ENCODE results near the gene DUSP22.

The DUSP22 gene

DNA sequence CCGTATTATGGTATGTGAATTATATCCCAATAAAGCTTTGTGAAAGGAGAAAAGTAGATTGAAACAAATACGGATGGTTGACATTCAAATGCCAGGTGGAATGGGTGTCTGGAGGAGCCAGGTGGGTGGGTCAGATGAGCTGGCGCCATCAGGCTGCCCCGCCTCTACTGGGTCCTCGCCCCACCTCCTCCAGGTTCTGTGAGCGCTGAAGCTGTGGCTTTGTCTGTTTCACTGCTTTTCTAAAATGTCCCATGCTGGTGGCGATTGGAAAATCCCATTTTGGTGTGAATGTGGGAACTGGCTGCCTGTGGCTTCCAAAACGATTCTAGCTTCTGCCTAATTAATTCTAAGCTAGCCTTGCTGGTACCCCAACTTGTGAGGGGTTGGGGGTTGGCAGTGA is 16.5 kb downstream of the DUSP22 start:
- Histone ChIP-seq H3K9ac (ENCODE audit: low read length) (no peak overlapping the region), H3K27me3 (ENCODE audit: control insufficient read depth, insufficient read depth, low read length) (no peaks in the 10 kb centered on the region), H3K36me3 (ENCODE audit: control insufficient read depth, insufficient read depth, low read length) (no peaks in the 10 kb centered on the region), H3K9me3 (ENCODE audit: control insufficient read depth, low read length) (no peaks in the 10 kb centered on the region), H3K4me3 (ENCODE audit: low read length) (no peak overlapping the region), H3K4me1 (ENCODE audit: control insufficient read depth, insufficient read depth, low read length) (peaks cover 46% of the 10 kb centered on the region)

DNA sequence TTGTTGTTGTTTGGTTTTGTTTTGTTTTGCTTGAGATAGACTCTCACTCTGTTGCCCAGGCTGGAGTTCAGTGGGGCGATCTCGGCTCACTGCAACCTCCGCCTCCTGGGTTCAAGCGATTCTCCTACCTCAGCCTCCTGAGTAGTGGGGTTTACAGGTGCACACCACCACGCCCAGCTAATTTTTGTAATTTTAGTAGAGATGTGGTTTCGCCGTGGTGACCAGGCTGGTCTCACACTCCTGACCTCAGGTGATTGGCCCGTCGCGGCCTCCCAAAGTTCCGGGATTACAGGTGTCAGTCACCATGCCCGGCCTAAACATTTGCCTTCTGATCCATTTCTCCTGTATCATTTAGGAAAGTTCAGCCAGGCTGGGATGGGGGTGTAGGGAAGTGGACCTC is 17.7 kb downstream of the DUSP22 start:
- no peak overlapping the region for H3K4me3 ChIP-seq (ENCODE audit: low read length)
- no peaks in the 10 kb centered on the region for H3K36me3 ChIP-seq (ENCODE audit: control insufficient read depth, insufficient read depth, low read length)
- no peaks in the 10 kb centered on the region for H3K9me3 ChIP-seq (ENCODE audit: control insufficient read depth, low read length)
- no peak overlapping the region for H3K9ac ChIP-seq (ENCODE audit: low read length)
- H3K27me3 ChIP-seq (ENCODE audit: control insufficient read depth, insufficient read depth, low read length), result no peaks in the 10 kb centered on the region
- H3K4me1 ChIP-seq (ENCODE audit: control insufficient read depth, insufficient read depth, low read length), result peaks cover 40% of the 10 kb centered on the region

DNA sequence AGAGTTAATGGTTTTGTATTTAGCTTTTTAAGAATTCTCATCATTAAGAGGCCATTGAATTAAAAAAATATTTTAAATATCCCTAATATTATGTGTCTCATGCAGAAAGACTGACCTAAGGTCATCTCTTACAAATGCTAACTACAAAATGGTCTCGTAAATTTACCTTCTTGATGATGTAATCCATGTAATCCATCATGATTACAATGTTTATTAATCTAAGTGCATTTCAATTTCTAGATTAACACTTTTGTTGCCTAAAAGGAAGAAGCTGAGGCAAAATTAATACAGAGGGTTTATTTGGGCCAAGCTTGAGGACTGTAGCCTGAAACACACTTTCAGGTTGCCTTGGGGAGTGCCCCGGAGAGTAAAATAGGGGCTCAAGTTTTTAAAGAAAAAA is 18.4 kb downstream of the DUSP22 start:
- no peak overlapping the region for H3K4me3 ChIP-seq (ENCODE audit: low read length)
- no peaks in the 10 kb centered on the region for H3K36me3 ChIP-seq (ENCODE audit: control insufficient read depth, insufficient read depth, low read length)
- no peaks in the 10 kb centered on the region for H3K27me3 ChIP-seq (ENCODE audit: control insufficient read depth, insufficient read depth, low read length)
- H3K4me1 ChIP-seq (ENCODE audit: control insufficient read depth, insufficient read depth, low read length), result peaks cover 32% of the 10 kb centered on the region
- no peak overlapping the region for H3K9ac ChIP-seq (ENCODE audit: low read length)
- no peaks in the 10 kb centered on the region for H3K9me3 ChIP-seq (ENCODE audit: control insufficient read depth, low read length)

DNA sequence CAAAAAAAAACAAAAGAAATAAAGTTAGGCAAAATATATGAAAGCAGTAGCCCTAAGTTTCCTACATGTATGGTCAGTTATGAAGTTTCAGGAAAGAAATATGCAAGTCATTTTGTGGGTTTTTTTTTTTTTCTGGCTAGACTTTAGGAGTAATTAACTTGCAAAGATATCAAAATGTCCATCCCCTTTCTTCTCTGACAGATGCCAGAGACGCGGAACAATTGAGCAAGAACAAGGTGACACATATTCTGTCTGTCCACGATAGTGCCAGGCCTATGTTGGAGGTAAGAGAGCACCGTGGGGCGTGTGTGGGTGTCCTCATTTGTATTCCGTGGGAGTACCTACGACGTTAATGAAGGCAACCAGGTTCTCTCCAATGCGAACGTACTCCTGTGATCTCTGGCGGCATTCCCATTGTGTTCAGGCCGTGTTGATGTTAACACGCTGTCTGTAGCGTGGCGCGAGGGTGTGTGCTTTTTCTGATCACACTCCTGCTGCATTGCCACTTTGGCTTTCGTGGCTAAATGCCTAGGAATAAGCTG is 19.5 kb downstream of the DUSP22 start:
- peaks cover 29% of the 10 kb centered on the region for H3K4me1 ChIP-seq (ENCODE audit: control insufficient read depth, insufficient read depth, low read length)
- no peaks in the 10 kb centered on the region for H3K9me3 ChIP-seq (ENCODE audit: control insufficient read depth, low read length)
- H3K9ac ChIP-seq (ENCODE audit: low read length), result no peak overlapping the region
- no peaks in the 10 kb centered on the region for H3K36me3 ChIP-seq (ENCODE audit: control insufficient read depth, insufficient read depth, low read length)
- H3K27me3 ChIP-seq (ENCODE audit: control insufficient read depth, insufficient read depth, low read length), result no peaks in the 10 kb centered on the region
- no peak overlapping the region for H3K4me3 ChIP-seq (ENCODE audit: low read length)

DNA sequence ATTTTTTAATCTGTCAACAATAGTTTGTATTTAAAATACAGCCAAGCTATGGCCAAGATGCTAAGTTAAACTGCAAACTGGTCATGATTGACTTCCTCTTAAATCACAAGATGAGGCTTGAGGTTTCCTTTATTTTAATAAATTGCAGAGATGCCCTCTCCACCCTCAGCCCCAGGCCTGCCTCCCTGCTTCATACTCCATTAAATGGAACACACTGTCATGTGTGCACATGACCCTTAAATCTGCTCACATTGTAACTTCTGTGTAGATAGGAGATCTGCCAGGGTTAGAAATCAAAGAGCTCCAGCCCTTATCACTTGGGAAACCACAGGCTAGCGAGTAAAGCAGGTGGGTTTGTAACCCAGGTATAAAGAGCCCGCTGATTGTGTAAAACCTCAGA is 20.8 kb downstream of the DUSP22 start:
- H3K4me3 ChIP-seq (ENCODE audit: low read length), result no peak overlapping the region
- peaks cover 19% of the 10 kb centered on the region for H3K4me1 ChIP-seq (ENCODE audit: control insufficient read depth, insufficient read depth, low read length)
- H3K9ac ChIP-seq (ENCODE audit: low read length), result no peak overlapping the region
- H3K36me3 ChIP-seq (ENCODE audit: control insufficient read depth, insufficient read depth, low read length), result no peaks in the 10 kb centered on the region
- no peaks in the 10 kb centered on the region for H3K27me3 ChIP-seq (ENCODE audit: control insufficient read depth, insufficient read depth, low read length)
- H3K9me3 ChIP-seq (ENCODE audit: control insufficient read depth, low read length), result no peaks in the 10 kb centered on the region

DNA sequence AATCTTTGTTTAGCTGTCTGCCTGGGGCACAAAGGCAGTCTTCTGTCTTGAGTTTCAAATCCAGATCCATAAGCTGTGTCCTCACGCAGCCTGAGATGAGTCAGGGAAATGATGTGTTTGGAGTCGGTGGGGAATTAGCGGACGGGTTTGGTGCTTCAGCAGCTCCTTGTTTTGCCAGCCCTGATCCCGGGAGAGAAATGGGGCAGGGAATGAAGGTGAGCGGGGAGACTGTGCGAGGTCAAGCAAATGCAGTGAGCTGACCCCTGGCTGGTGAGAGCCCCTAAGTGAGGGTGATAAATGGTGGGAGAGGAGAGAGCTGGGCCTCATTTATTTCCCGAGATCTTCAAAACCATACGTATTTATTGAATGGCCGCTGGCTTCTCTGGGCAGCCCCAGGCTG is 21.6 kb downstream of the DUSP22 start:
- Histone ChIP-seq H3K36me3 (ENCODE audit: control insufficient read depth, insufficient read depth, low read length) (no peaks in the 10 kb centered on the region), H3K9me3 (ENCODE audit: control insufficient read depth, low read length) (no peaks in the 10 kb centered on the region), H3K9ac (ENCODE audit: low read length) (no peak overlapping the region), H3K4me1 (ENCODE audit: control insufficient read depth, insufficient read depth, low read length) (peaks cover 19% of the 10 kb centered on the region), H3K4me3 (ENCODE audit: low read length) (no peak overlapping the region), H3K27me3 (ENCODE audit: control insufficient read depth, insufficient read depth, low read length) (no peaks in the 10 kb centered on the region)

DNA sequence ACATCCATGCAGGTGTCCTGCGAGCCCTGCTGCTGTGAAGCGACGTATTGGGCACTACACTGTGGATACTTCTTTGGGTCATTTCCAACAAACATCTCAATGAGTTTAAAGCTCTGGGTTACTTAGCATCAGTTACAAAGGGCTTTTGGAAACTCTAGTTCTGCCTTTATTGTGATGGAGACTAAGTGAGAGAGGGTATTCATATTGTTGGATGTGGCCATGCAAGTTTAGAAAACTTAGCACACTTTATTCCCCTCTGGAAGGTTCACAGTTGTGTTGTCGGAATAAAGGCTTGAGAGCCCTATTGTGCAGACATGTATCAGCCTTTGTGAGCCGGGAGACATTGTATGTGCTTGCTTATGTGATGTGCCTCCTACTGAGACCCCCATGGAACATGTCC is 22.1 kb downstream of the DUSP22 start:
- peaks cover 19% of the 10 kb centered on the region for H3K4me1 ChIP-seq (ENCODE audit: control insufficient read depth, insufficient read depth, low read length)
- no peaks in the 10 kb centered on the region for H3K9me3 ChIP-seq (ENCODE audit: control insufficient read depth, low read length)
- H3K27me3 ChIP-seq (ENCODE audit: control insufficient read depth, insufficient read depth, low read length), result no peaks in the 10 kb centered on the region
- H3K9ac ChIP-seq (ENCODE audit: low read length), result no peak overlapping the region
- no peaks in the 10 kb centered on the region for H3K36me3 ChIP-seq (ENCODE audit: control insufficient read depth, insufficient read depth, low read length)
- no peak overlapping the region for H3K4me3 ChIP-seq (ENCODE audit: low read length)

DNA sequence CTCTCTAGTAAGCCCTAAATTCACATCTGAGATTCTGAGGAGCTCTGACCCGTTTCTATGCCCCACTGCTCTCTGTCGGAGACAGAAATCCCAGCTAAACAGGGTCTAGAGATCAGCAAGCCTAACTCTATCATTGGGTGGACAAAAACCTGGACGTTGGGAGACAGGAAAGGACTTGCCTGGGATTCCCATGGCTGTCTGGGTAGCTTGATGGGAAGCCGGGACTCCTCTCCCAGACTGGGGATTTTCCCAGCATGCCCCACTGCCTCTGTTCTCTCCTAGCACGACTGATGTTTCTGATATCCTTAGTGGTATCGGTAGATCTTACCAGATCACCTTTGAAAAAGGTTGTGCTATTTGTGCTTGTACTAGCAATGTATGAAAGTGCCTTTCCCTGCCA is 22.9 kb downstream of the DUSP22 start:
- no peak overlapping the region for H3K9ac ChIP-seq (ENCODE audit: low read length)
- H3K27me3 ChIP-seq (ENCODE audit: control insufficient read depth, insufficient read depth, low read length), result no peaks in the 10 kb centered on the region
- no peaks in the 10 kb centered on the region for H3K9me3 ChIP-seq (ENCODE audit: control insufficient read depth, low read length)
- H3K4me1 ChIP-seq (ENCODE audit: control insufficient read depth, insufficient read depth, low read length), result peaks cover 19% of the 10 kb centered on the region
- no peak overlapping the region for H3K4me3 ChIP-seq (ENCODE audit: low read length)
- no peaks in the 10 kb centered on the region for H3K36me3 ChIP-seq (ENCODE audit: control insufficient read depth, insufficient read depth, low read length)

DNA sequence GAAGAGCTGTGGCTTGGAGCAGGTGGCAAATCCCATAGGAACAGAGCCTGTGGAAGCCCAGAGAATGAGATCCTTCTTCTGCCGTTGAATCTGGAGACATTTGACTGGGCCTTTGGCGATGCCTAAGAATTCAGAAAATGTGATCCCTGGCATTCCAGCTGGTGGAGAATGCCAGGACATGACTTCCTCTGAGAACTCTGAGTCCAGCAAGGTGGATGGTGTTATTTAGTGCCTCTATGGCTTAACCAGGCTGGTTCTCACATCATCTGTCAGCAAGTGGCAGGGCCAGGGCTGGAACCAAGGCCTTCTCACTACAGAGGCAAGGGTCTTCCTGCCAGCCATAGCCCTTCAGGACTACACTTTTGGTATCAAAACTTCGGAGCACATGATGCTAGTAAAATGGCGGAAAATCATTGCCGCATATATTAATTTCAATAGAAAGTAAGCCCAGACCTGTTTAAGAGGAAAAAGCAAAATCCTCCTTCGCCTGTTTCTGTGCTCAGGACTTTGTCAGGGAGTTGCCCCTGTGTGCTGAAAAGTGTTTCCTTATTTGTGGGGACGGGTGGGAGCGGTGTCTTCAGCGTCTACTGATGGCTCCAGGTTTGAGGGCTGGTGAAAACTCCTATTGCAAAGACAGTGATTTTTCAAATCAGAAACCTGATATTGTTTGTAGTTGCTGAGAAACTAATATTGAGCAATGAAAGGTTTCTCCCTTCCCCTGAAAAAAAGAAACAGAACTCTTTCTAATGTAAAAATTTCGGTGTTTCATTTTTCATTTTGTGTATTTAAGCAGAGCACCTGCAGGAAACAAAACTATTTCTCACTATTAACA is 23.9 kb downstream of the DUSP22 start:
- no peaks in the 10 kb centered on the region for H3K27me3 ChIP-seq (ENCODE audit: control insufficient read depth, insufficient read depth, low read length)
- no peaks in the 10 kb centered on the region for H3K9me3 ChIP-seq (ENCODE audit: control insufficient read depth, low read length)
- peaks cover 19% of the 10 kb centered on the region for H3K4me1 ChIP-seq (ENCODE audit: control insufficient read depth, insufficient read depth, low read length)
- H3K36me3 ChIP-seq (ENCODE audit: control insufficient read depth, insufficient read depth, low read length), result no peaks in the 10 kb centered on the region
- no peak overlapping the region for H3K4me3 ChIP-seq (ENCODE audit: low read length)
- H3K9ac ChIP-seq (ENCODE audit: low read length), result no peak overlapping the region

DNA sequence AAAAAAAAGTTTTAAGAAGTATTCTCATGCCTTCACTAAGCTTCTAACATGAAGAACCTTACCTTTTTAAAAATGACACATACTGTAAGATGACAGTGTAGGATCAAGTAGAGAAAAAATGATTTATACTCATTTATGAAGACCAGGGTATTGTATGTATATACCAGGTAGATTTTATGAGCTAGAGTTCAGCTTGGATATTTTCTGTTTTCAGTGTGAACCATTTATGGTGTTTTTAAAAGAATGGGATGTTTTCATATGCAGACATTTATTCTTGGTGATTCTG is 24.4 kb downstream of the DUSP22 start:
- peaks cover 19% of the 10 kb centered on the region for H3K4me1 ChIP-seq (ENCODE audit: control insufficient read depth, insufficient read depth, low read length)
- no peaks in the 10 kb centered on the region for H3K36me3 ChIP-seq (ENCODE audit: control insufficient read depth, insufficient read depth, low read length)
- no peaks in the 10 kb centered on the region for H3K27me3 ChIP-seq (ENCODE audit: control insufficient read depth, insufficient read depth, low read length)
- no peak overlapping the region for H3K4me3 ChIP-seq (ENCODE audit: low read length)
- H3K9me3 ChIP-seq (ENCODE audit: control insufficient read depth, low read length), result no peaks in the 10 kb centered on the region
- no peak overlapping the region for H3K9ac ChIP-seq (ENCODE audit: low read length)

DNA sequence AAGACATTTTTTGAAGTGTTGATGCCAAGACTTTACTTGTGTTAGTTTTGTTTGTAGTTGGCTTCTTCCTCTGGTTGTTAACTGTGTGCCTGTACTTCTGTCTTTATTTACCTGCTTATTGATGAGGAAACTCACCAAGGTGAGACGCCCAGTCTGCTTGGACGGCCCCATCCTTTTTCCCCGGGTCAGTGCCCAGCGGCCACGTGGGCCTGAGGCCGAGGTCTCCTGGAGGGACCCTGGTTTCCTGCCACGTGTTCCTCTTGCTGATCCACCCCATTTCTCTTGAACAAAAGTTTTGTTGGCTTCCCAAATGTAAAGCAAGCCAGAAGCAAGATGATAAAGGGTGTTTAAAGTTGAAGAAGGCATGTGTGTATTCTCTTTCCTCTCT is 24.8 kb downstream of the DUSP22 start:
- no peaks in the 10 kb centered on the region for H3K36me3 ChIP-seq (ENCODE audit: control insufficient read depth, insufficient read depth, low read length)
- H3K9me3 ChIP-seq (ENCODE audit: control insufficient read depth, low read length), result no peaks in the 10 kb centered on the region
- H3K9ac ChIP-seq (ENCODE audit: low read length), result no peak overlapping the region
- no peak overlapping the region for H3K4me3 ChIP-seq (ENCODE audit: low read length)
- peaks cover 19% of the 10 kb centered on the region for H3K4me1 ChIP-seq (ENCODE audit: control insufficient read depth, insufficient read depth, low read length)
- no peaks in the 10 kb centered on the region for H3K27me3 ChIP-seq (ENCODE audit: control insufficient read depth, insufficient read depth, low read length)

DNA sequence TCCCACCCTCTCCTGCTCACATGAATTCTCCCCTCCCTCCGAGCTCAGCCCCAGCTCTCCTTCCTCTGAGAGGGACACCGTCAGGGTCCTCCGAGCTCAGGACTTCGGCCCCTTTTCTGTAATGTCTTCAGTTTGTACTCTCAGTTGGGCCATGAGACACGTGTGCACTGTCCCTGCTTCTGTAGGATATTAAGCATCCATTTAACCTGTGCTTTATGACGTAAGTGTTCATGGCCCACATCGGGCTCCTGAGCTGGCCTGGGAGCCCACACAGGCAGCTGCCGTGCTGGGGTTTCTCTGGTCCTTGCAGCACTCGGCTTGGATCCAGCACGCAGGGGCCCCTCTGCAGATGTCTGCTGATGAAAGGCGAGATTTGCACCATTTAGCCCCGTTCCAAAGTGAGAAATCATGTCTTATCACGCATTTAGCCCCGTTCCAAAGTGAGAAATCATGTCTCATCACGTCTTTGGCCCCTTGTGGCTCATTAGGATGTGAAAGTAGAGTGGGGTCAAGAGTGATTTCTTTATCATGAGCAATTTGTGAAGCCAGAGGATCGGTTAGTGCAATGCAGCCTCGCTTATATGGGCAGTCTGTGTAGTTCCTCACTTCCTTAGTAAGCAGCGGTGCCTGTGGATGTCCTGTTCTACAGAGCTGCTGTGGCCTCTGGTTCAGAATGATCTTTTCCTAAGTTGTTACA is 25.3 kb downstream of the DUSP22 start:
- H3K4me1 ChIP-seq (ENCODE audit: control insufficient read depth, insufficient read depth, low read length), result peaks cover 16% of the 10 kb centered on the region
- H3K9me3 ChIP-seq (ENCODE audit: control insufficient read depth, low read length), result no peaks in the 10 kb centered on the region
- H3K4me3 ChIP-seq (ENCODE audit: low read length), result no peak overlapping the region
- no peaks in the 10 kb centered on the region for H3K36me3 ChIP-seq (ENCODE audit: control insufficient read depth, insufficient read depth, low read length)
- H3K27me3 ChIP-seq (ENCODE audit: control insufficient read depth, insufficient read depth, low read length), result no peaks in the 10 kb centered on the region
- H3K9ac ChIP-seq (ENCODE audit: low read length), result no peak overlapping the region

Data from mucosa of stomach (tissue), 1 donor.